ENCODE data around the gene PRKAR1B. TPM values are rescaled to one million over a fixed set of nuclear protein-coding genes. Genes with fewer than 3 reads are reported as not detected.

PRKAR1B gene
- total RNA-seq, 4 donors from 2014 or later: 1.2 to 12.5 (median 3.6) TPM

- no peak overlapping the region for H3K4me3 ChIP-seq
- ATAC-seq: no peak
These were observed 141.2 kb downstream of the PRKAR1B start for GRCh38 chr7:585873-586272.

GRCh38 chr7:585229-585711, 141.8 kb downstream of the PRKAR1B start:
- ATAC-seq: no peak
- peaks cover 0 to 2% of the 10 kb centered on the region in 2 donors for H3K4me1 ChIP-seq
- no peaks in the 10 kb centered on the region for H3K27me3 ChIP-seq
- H3K36me3 ChIP-seq: no peaks in the 10 kb centered on the region
- H3K27ac ChIP-seq: no peak overlapping the region
- no peak overlapping the region for H3K4me3 ChIP-seq
- TF ChIP-seq CTCF (IDR thresholded peaks at IDR 0.05 in 4 of 5, conservative IDR thresholded peaks at IDR 0.05 in 1 of 5) (no peak), POLR2A (IDR thresholded peaks at IDR 0.05) (no peak)
- H3K9me3 ChIP-seq: no peaks in the 10 kb centered on the region
- DNase-seq: no peak
- in situ Hi-C loops (cut with MboI; ENCODE audit: low sequenced_read_pairs in 4 of 4): no loop called here
- intact Hi-C loops (cut with DNase I; ENCODE audit: low total_unique reads): no loop called here

More at GRCh38 chr7:585873-586272, 141.2 kb downstream of the PRKAR1B start:
- Histone ChIP-seq H3K9me3 (no peaks in the 10 kb centered on the region), H3K4me1 (peaks cover 3 to 8% of the 10 kb centered on the region in 2 donors), H3K27ac (no peak overlapping the region), H3K36me3 (no peaks in the 10 kb centered on the region), H3K27me3 (no peaks in the 10 kb centered on the region)
- TF ChIP-seq POLR2A (IDR thresholded peaks at IDR 0.05) (no peak), CTCF (IDR thresholded peaks at IDR 0.05 in 4 of 5, conservative IDR thresholded peaks at IDR 0.05 in 1 of 5) (no peak)
- intact Hi-C loops (cut with DNase I; ENCODE audit: low total_unique reads): no loop called here
- DNase-seq: no peak
- in situ Hi-C loops (cut with MboI; ENCODE audit: low sequenced_read_pairs in 4 of 4): no loop called here

- TF ChIP-seq POLR2A (IDR thresholded peaks at IDR 0.05) (no peak), CTCF (IDR thresholded peaks at IDR 0.05 in 4 of 5, conservative IDR thresholded peaks at IDR 0.05 in 1 of 5) (no peak)
- ATAC-seq: no peak
- Histone ChIP-seq H3K27ac (no peak overlapping the region), H3K9me3 (no peaks in the 10 kb centered on the region), H3K4me3 (no peak overlapping the region), H3K27me3 (no peaks in the 10 kb centered on the region), H3K4me1 (no peaks in the 10 kb centered on the region), H3K36me3 (no peaks in the 10 kb centered on the region)
- DNase-seq: no peak
- intact Hi-C loops (cut with DNase I; ENCODE audit: low total_unique reads): no loop called here
- in situ Hi-C loops (cut with MboI; ENCODE audit: low sequenced_read_pairs in 4 of 4): no loop called here
These were observed 142.3 kb downstream of the PRKAR1B start for GRCh38 chr7:584820-585219.

- Histone ChIP-seq H3K27ac (no peak overlapping the region), H3K4me3 (no peak overlapping the region), H3K27me3 (no peaks in the 10 kb centered on the region), H3K36me3 (no peaks in the 10 kb centered on the region), H3K4me1 (no peaks in the 10 kb centered on the region), H3K9me3 (no peaks in the 10 kb centered on the region)
- in situ Hi-C loops (cut with MboI; ENCODE audit: low sequenced_read_pairs in 4 of 4): no loop called here
- TF ChIP-seq POLR2A (IDR thresholded peaks at IDR 0.05) (no peak), CTCF (IDR thresholded peaks at IDR 0.05 in 4 of 5, conservative IDR thresholded peaks at IDR 0.05 in 1 of 5) (no peak)
- ATAC-seq (no peak), DNase-seq (no peak)
- intact Hi-C loops (cut with DNase I; ENCODE audit: low total_unique reads): no loop called here
These were observed 143.0 kb downstream of the PRKAR1B start for GRCh38 chr7:584122-584465.

All from gastrocnemius medialis (tissue), 4 donors.